ENCODE results near the gene SGMS1. TPM values are rescaled to one million over a fixed set of nuclear protein-coding genes. Genes with fewer than 3 reads are reported as not detected.

The SGMS1 gene
- polyA plus RNA-seq, 1 donor from 2014 or later: 8.0 TPM

DNA sequence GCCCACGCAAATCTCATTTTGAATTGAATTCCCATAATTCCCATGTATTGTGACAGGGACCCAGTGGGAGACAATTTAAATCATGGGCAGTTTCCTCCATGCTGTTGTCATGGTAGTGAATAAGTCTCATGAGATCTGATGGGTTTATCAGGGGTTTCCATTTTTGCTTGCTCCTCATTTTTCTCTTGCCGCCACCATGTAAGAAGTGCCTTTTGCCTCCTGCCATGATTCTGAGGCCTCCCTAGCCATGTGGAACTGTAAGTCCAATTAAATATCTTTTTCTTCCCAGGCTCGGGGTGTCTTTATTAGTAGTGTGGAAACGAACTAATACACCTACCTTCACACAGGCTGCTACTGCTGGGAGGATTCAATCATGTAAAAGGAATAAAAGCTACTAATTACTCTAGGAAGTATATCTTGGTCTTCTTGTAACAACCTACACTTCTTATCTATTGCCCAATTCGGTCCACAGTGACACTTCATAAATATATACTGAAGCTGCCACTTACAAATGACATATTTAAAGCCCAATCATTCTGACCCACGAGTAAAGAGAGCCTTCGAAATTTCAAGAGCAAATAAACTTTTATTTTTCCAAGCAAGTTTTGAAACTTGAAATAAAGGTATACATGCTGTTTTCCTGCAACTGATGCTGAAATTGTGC is 272.1 kb downstream of the SGMS1 start:
- no peak overlapping the region for H2AFZ ChIP-seq (ENCODE audit: low read depth, low read length)
- no peaks in the 10 kb centered on the region for H3K9me2 ChIP-seq (ENCODE audit: insufficient read depth, low read length)
- no peak overlapping the region for H3K9ac ChIP-seq (ENCODE audit: low read length)
- H3K27ac ChIP-seq (ENCODE audit: low read length): no peak overlapping the region
- H3F3A ChIP-seq (ENCODE audit: insufficient read depth, low read length, poor library complexity, severe bottlenecking): no peaks in the 10 kb centered on the region
- TF ChIP-seq EP300 (conservative IDR thresholded peaks at IDR 0.05; ENCODE audit: poor library complexity, severe bottlenecking) (no peak), TAF1 (IDR thresholded peaks at IDR 0.05; ENCODE audit: low read depth) (no peak), REST (IDR thresholded peaks at IDR 0.05; ENCODE audit: borderline replicate concordance) (no peak), SMC3 (conservative IDR thresholded peaks at IDR 0.05; ENCODE audit: poor library complexity) (no peak), RAD21 (conservative IDR thresholded peaks at IDR 0.05) (no peak), EZH2 (IDR thresholded peaks at IDR 0.05; ENCODE audit: borderline replicate concordance, insufficient read depth, low read length, poor library complexity, severe bottlenecking) (no peak), POLR2AphosphoS5 (IDR thresholded peaks at IDR 0.05) (no peak), MXI1 (conservative IDR thresholded peaks at IDR 0.05; ENCODE audit: poor library complexity, severe bottlenecking) (no peak)
- TF ChIP-seq, protein P1, sequence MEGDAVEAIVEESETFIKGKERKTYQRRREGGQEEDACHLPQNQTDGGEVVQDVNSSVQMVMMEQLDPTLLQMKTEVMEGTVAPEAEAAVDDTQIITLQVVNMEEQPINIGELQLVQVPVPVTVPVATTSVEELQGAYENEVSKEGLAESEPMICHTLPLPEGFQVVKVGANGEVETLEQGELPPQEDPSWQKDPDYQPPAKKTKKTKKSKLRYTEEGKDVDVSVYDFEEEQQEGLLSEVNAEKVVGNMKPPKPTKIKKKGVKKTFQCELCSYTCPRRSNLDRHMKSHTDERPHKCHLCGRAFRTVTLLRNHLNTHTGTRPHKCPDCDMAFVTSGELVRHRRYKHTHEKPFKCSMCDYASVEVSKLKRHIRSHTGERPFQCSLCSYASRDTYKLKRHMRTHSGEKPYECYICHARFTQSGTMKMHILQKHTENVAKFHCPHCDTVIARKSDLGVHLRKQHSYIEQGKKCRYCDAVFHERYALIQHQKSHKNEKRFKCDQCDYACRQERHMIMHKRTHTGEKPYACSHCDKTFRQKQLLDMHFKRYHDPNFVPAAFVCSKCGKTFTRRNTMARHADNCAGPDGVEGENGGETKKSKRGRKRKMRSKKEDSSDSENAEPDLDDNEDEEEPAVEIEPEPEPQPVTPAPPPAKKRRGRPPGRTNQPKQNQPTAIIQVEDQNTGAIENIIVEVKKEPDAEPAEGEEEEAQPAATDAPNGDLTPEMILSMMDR (IDR thresholded peaks at IDR 0.05; ENCODE audit: poor library complexity, severe bottlenecking): no peak
- H3K36me3 ChIP-seq (ENCODE audit: insufficient read depth, low read length): no peaks in the 10 kb centered on the region
- no peaks in the 10 kb centered on the region for H3K27me3 ChIP-seq (ENCODE audit: insufficient read depth, low read depth, low read length)
- H3K79me2 ChIP-seq (replicated peaks; ENCODE audit: insufficient read depth, low read length): no peaks in the 10 kb centered on the region
- H3K9me3 ChIP-seq (ENCODE audit: low read length): no peaks in the 10 kb centered on the region
- no peaks in the 10 kb centered on the region for H4K20me1 ChIP-seq (ENCODE audit: insufficient read depth)
- no peak overlapping the region for H3K4me2 ChIP-seq (ENCODE audit: low read length)
- H3K4me3 ChIP-seq (ENCODE audit: low read length): no peak overlapping the region

- no peaks in the 10 kb centered on the region for H3F3A ChIP-seq (ENCODE audit: insufficient read depth, low read length, poor library complexity, severe bottlenecking)
- no peaks in the 10 kb centered on the region for H3K79me2 ChIP-seq (replicated peaks; ENCODE audit: insufficient read depth, low read length)
- no peak overlapping the region for H3K4me3 ChIP-seq (ENCODE audit: low read length)
- no peak for TF ChIP-seq EP300 (conservative IDR thresholded peaks at IDR 0.05; ENCODE audit: poor library complexity, severe bottlenecking)
- TF ChIP-seq POLR2AphosphoS5 (IDR thresholded peaks at IDR 0.05): no peak
- TF ChIP-seq, protein P1 (IDR thresholded peaks at IDR 0.05; ENCODE audit: poor library complexity, severe bottlenecking): no peak
- no peak for TF ChIP-seq MXI1 (conservative IDR thresholded peaks at IDR 0.05; ENCODE audit: poor library complexity, severe bottlenecking)
- TF ChIP-seq RAD21 (conservative IDR thresholded peaks at IDR 0.05): no peak
- H3K36me3 ChIP-seq (ENCODE audit: insufficient read depth, low read length): no peaks in the 10 kb centered on the region
- H3K9ac ChIP-seq (ENCODE audit: low read length): no peak overlapping the region
- no peak overlapping the region for H3K4me2 ChIP-seq (ENCODE audit: low read length)
- H3K9me3 ChIP-seq (ENCODE audit: low read length): no peaks in the 10 kb centered on the region
- H3K27me3 ChIP-seq (ENCODE audit: insufficient read depth, low read depth, low read length): no peaks in the 10 kb centered on the region
- H3K9me2 ChIP-seq (ENCODE audit: insufficient read depth, low read length): no peaks in the 10 kb centered on the region
- no peaks in the 10 kb centered on the region for H4K20me1 ChIP-seq (ENCODE audit: insufficient read depth)
- no peak overlapping the region for H2AFZ ChIP-seq (ENCODE audit: low read depth, low read length)
- no peak overlapping the region for H3K27ac ChIP-seq (ENCODE audit: low read length)
Measured at GRCh38 chr10:50350366-50350765, 273.4 kb downstream of the SGMS1 start.

Measured in neural cell (in vitro differentiated cells).